HCT116 (cell line): ENCODE data around the gene GRM4. TPM values are rescaled to one million over a fixed set of nuclear protein-coding genes. Genes with fewer than 3 reads are reported as not detected.

Source experiments
- ATAC-seq: fragments of 200-7000 bp; cut with Tn5 transposase; 2 replicates; pipeline ENCODE4 v1.9.1; 2020; ENCODE audit warnings: mild to moderate bottlenecking, moderate library complexity
- BruUV-seq: library from RNA; stranded (reverse); fragments of 400-500 nt; replicated peaks from 2 replicates; lab custom pipeline; 2021; lab: Mats Ljungman, UMichigan
- CTCF ChIA-PET: fragments of 300-600 bp; sonication (Branson Sonifier 250); formaldehyde crosslinking; loops from one replicate; lab custom pipeline; 2021; ENCODE audit warnings: antibody characterized with exemption; lab: Charles Lee
- POLR2A ChIA-PET: fragments of 300-600, 350-600 bp; sonication (Branson Sonifier 250); formaldehyde crosslinking; loops from one replicate; lab custom pipeline; 2021; ENCODE audit warnings: antibody characterized with exemption; lab: Charles Lee
- RAD21 ChIA-PET, 2 experiments: fragments of 300-600 bp; sonication (Branson Sonifier 250); formaldehyde crosslinking; loops; one replicate each; lab custom pipeline; 2023; ENCODE audit warnings: low total read pairs in 2 of 2; ENCODE audit not compliant: uncharacterized antibody in 2 of 2, unreplicated experiment in 2 of 2, low non-redundant PET in 1 of 2; lab: Charles Lee
- DNase-seq: peaks from one replicate; pipeline ENCODE4 v3.0.0-alpha.2; 2010; ENCODE audit warnings: low read depth, low spot score
- H2AFZ ChIP-seq: fragments of 200-600 bp; shearing (Covaris generic), sonication (generic); 2 replicates; pipeline ENCODE4 v1.6.1; 2017; ENCODE audit warnings: low read depth, mixed run types, mixed read lengths, antibody characterized with exemption, low read length; ENCODE audit not compliant: poor library complexity, severe bottlenecking
- H3K27ac ChIP-seq: 2 replicates; pipeline ENCODE4 v1.5.1; 2012; ENCODE audit warnings: low read depth, low read length
- H3K27me3 ChIP-seq: fragments of 200-600 bp; sonication (generic); 2 replicates; pipeline ENCODE4 v1.6.1; 2016; ENCODE audit warnings: mixed run types, low read length, mixed read lengths; ENCODE audit not compliant: insufficient read depth
- H3K36me3 ChIP-seq, 2 experiments: fragments of 200-500 bp in 1 of 2; fragments of 200-600 bp in 1 of 2; sonication (Bioruptor generic) in 1 of 2; sonication (generic) in 1 of 2; 2 replicates each; pipeline versions ENCODE4 v1.5.1 to v1.6.1; 2014 to 2016; ENCODE audit warnings: low read length in 2 of 2, inconsistent platforms in 1 of 2, mixed read lengths in 1 of 2, mixed run types in 1 of 2; ENCODE audit not compliant: insufficient read depth in 2 of 2, control insufficient read depth in 1 of 2
- H3K4me1 ChIP-seq, 2 experiments: fragments of 200-600 bp in 1 of 2; sonication (generic) in 1 of 2; 2 replicates each; pipeline versions ENCODE4 v1.5.1 to v1.6.1; 2012 to 2017; ENCODE audit warnings: low read length in 2 of 2, inconsistent platforms in 1 of 2, mild to moderate bottlenecking in 1 of 2, mixed read lengths in 1 of 2, mixed run types in 1 of 2, moderate library complexity in 1 of 2; ENCODE audit not compliant: insufficient read depth in 2 of 2, control insufficient read depth in 1 of 2
- H3K4me2 ChIP-seq: fragments of 200-600 bp; sonication (generic); 2 replicates; pipeline ENCODE4 v1.6.1; 2017; ENCODE audit warnings: mixed run types, low read length, mixed read lengths
- H3K4me3 ChIP-seq, 2 experiments: fragments of 200-600 bp in 1 of 2; sonication (generic) in 1 of 2; replicated peaks in 1 of 2; 2 replicates each; pipeline ENCODE4 v1.5.1; 2011 to 2016; ENCODE audit warnings: low read length in 2 of 2, control low read depth in 1 of 2, low read depth in 1 of 2, mild to moderate bottlenecking in 1 of 2, mixed read lengths in 1 of 2, mixed run types in 1 of 2
- H3K79me2 ChIP-seq: fragments of 200-600 bp; sonication (generic); 2 replicates; pipeline ENCODE4 v1.6.1; 2017; ENCODE audit warnings: mild to moderate bottlenecking, mixed run types, low read length, moderate library complexity, mixed read lengths; ENCODE audit not compliant: insufficient read depth
- H3K9ac ChIP-seq: fragments of 200-600 bp; sonication (generic); 2 replicates; pipeline ENCODE4 v1.6.1; 2016; ENCODE audit warnings: low read length, mixed read lengths
- H3K9me2 ChIP-seq: fragments of 200-600 bp; sonication (generic), shearing (Covaris generic); 2 replicates; pipeline ENCODE4 v1.6.1; 2017; ENCODE audit warnings: mixed run types, mild to moderate bottlenecking, moderate library complexity; ENCODE audit not compliant: insufficient read depth
- H3K9me3 ChIP-seq, 2 experiments: fragments of 200-500 bp in 1 of 2; fragments of 200-600 bp in 1 of 2; sonication (Bioruptor generic) in 1 of 2; sonication (generic) in 1 of 2; 2 replicates each; pipeline ENCODE4 v1.6.1; 2014 to 2017; ENCODE audit warnings: low read length in 2 of 2, mixed read lengths in 2 of 2, inconsistent platforms in 1 of 2, low read depth in 1 of 2, mild to moderate bottlenecking in 1 of 2, mixed run types in 1 of 2, moderate library complexity in 1 of 2; ENCODE audit not compliant: control insufficient read depth in 1 of 2, insufficient read depth in 1 of 2
- H4K20me1 ChIP-seq: fragments of 200-600 bp; sonication (generic), shearing (Covaris generic); 2 replicates; pipeline ENCODE4 v1.6.1; 2017; ENCODE audit warnings: mixed run types, mild to moderate bottlenecking, moderate library complexity; ENCODE audit not compliant: insufficient read depth
- ATF3 ChIP-seq: IDR thresholded peaks from 2 replicates; pipeline ENCODE4 v1.6.1; 2012
- CBX3 ChIP-seq: IDR thresholded peaks from 2 replicates; pipeline ENCODE4 v1.6.1; 2012; ENCODE audit warnings: low read depth
- CEBPB ChIP-seq: IDR thresholded peaks from 2 replicates; pipeline ENCODE4 v1.6.1; 2012; ENCODE audit warnings: low read depth
- CTCF ChIP-seq, 3 experiments: fragments of 200-600 bp in 1 of 3; sonication (generic) in 1 of 3; IDR thresholded peaks in 2 of 3; conservative IDR thresholded peaks in 1 of 3; 2 replicates each; pipeline ENCODE4 v1.5.1; 2012 to 2017; ENCODE audit warnings: low read depth in 2 of 3, low read length in 2 of 3, antibody characterized with exemption in 1 of 3, borderline replicate concordance in 1 of 3, control low read depth in 1 of 3, mild to moderate bottlenecking in 1 of 3, mixed read lengths in 1 of 3, mixed run types in 1 of 3, moderate library complexity in 1 of 3; ENCODE audit not compliant: insufficient read depth in 1 of 3
- ELF1 ChIP-seq: IDR thresholded peaks from 2 replicates; pipeline ENCODE4 v1.6.1; 2012; ENCODE audit warnings: low read depth, borderline replicate concordance
- EZH2 ChIP-seq: fragments of 200-600 bp; sonication (generic); IDR thresholded peaks from 2 replicates; pipeline ENCODE4 v1.6.1; 2017; ENCODE audit warnings: antibody characterized with exemption, mixed run types
- EZH2phosphoT487 ChIP-seq: fragments of 200-600 bp; IDR thresholded peaks from 2 replicates; pipeline ENCODE4 v1.6.1; 2018; ENCODE audit warnings: antibody characterized with exemption, borderline replicate concordance
- FOSL1 ChIP-seq: IDR thresholded peaks from 2 replicates; pipeline ENCODE4 v1.6.1; 2012; ENCODE audit warnings: low read depth
- JUND ChIP-seq: IDR thresholded peaks from 2 replicates; pipeline ENCODE4 v1.6.1; 2012
- MAX ChIP-seq: IDR thresholded peaks from 2 replicates; pipeline ENCODE4 v1.6.1; 2012
- POLR2A ChIP-seq: IDR thresholded peaks from 2 replicates; pipeline ENCODE4 v1.7.0; 2011; ENCODE audit warnings: borderline replicate concordance; ENCODE audit not compliant: insufficient read depth, insufficient read length; ENCODE audit errors: extremely low read depth
- POLR2AphosphoS5 ChIP-seq: IDR thresholded peaks from 2 replicates; pipeline ENCODE4 v1.6.1; 2011; ENCODE audit warnings: mild to moderate bottlenecking, low read depth, low read length, moderate library complexity
- RAD21 ChIP-seq: IDR thresholded peaks from 2 replicates; pipeline ENCODE4 v1.6.1; 2012; ENCODE audit warnings: low read depth, mild to moderate bottlenecking
- SIN3A ChIP-seq: IDR thresholded peaks from 2 replicates; pipeline ENCODE4 v1.6.1; 2012; ENCODE audit warnings: low read depth
- SP1 ChIP-seq: IDR thresholded peaks from 2 replicates; pipeline ENCODE4 v1.6.1; 2012; ENCODE audit warnings: low read depth
- SRF ChIP-seq: IDR thresholded peaks from 2 replicates; pipeline ENCODE4 v1.6.1; 2012; ENCODE audit warnings: low read depth
- TCF7L2 ChIP-seq: IDR thresholded peaks from 2 replicates; pipeline ENCODE4 v1.7.0; 2011; ENCODE audit warnings: borderline replicate concordance, inconsistent platforms; ENCODE audit not compliant: insufficient read depth, insufficient read length; ENCODE audit errors: extremely low read depth
- YY1 ChIP-seq: IDR thresholded peaks from 2 replicates; pipeline ENCODE4 v1.6.1; 2011; ENCODE audit warnings: low read length, low read depth, moderate library complexity, mild to moderate bottlenecking; ENCODE audit not compliant: insufficient replicate concordance; ENCODE audit errors: extremely low read depth
- ZFX ChIP-seq: fragments of 450-650 bp; IDR thresholded peaks from 2 replicates; pipeline ENCODE4 v1.6.1; 2017
- intact Hi-C: fragments of 100-400 bp; cut with micrococcal nuclease; formaldehyde crosslinking; loops from 2 replicates; pipeline ENCODE4 v1.10.0; 2022
- total RNA-seq: library from RNA; stranded (reverse); gene quantifications from one replicate; pipeline ENCODE4 v1.2.1, GENCODE V29; 2021; ENCODE audit not compliant: unreplicated experiment

Gene GRM4
- total RNA-seq, 1 experiment from 2014 or later = 2.6 TPM

GRCh38 chr6:34057790-34058189 is 88.1 kb downstream of the GRM4 start:
- POLR2A ChIA-PET = no interaction called here
- CTCF ChIA-PET = no interaction called here
- Histone ChIP-seq H3K4me1 (peaks cover 8 to 21% of the 10 kb centered on the region in 2 experiments; a peak in 3 of 4 replicates), H3K27me3 (no peaks in the 10 kb centered on the region), H3K27ac (no peak overlapping the region), H3K9me3 (no peaks in the 10 kb centered on the region), H3K4me3 (no peak overlapping the region), H3K79me2 (no peaks in the 10 kb centered on the region), H2AFZ (no peak overlapping the region), H3K36me3 (no peaks in the 10 kb centered on the region), H3K4me2 (no peak overlapping the region), H4K20me1 (no peaks in the 10 kb centered on the region), H3K9me2 (no peaks in the 10 kb centered on the region), H3K9ac (no peak overlapping the region)
- no peak for TF ChIP-seq JUND
- TF ChIP-seq POLR2A = no peak
- no peak for TF ChIP-seq RAD21
- no peak for TF ChIP-seq SP1
- TF ChIP-seq ZFX = no peak
- TF ChIP-seq TCF7L2 = no peak
- no peak for TF ChIP-seq SIN3A
- TF ChIP-seq CBX3 = no peak
- no peak for TF ChIP-seq EZH2
- TF ChIP-seq SRF = no peak
- TF ChIP-seq YY1 = no peak
- TF ChIP-seq MAX = no peak
- TF ChIP-seq CEBPB = no peak
- no peak for TF ChIP-seq ELF1
- no peak for TF ChIP-seq EZH2phosphoT487
- RAD21 ChIA-PET = no interaction called here
- DNase-seq (no peak), ATAC-seq (no peak)
- BruUV-seq = no TSS peak
- intact Hi-C loops = no loop called here

- Histone ChIP-seq H3K27ac (no peak overlapping the region), H2AFZ (no peak overlapping the region), H3K36me3 (no peaks in the 10 kb centered on the region), H3K9ac (no peak overlapping the region), H3K27me3 (no peaks in the 10 kb centered on the region), H4K20me1 (no peaks in the 10 kb centered on the region), H3K4me1 (peaks cover 8 to 21% of the 10 kb centered on the region in 2 experiments; a peak in 3 of 4 replicates), H3K4me3 (no peak overlapping the region), H3K4me2 (no peak overlapping the region), H3K9me2 (no peaks in the 10 kb centered on the region), H3K79me2 (no peaks in the 10 kb centered on the region), H3K9me3 (no peaks in the 10 kb centered on the region)
- ATAC-seq (no peak), DNase-seq (no peak)
- POLR2A ChIA-PET = no interaction called here
- CTCF ChIA-PET = no interaction called here
- RAD21 ChIA-PET = no interaction called here
- intact Hi-C loops = no loop called here
- BruUV-seq = no TSS peak
- no peak for TF ChIP-seq POLR2A
- TF ChIP-seq POLR2AphosphoS5 = no peak
- no peak for TF ChIP-seq ELF1
- no peak for TF ChIP-seq EZH2phosphoT487
- TF ChIP-seq TCF7L2 = no peak
- TF ChIP-seq CTCF (IDR thresholded peaks at IDR 0.05 in 2 of 3, conservative IDR thresholded peaks at IDR 0.05 in 1 of 3; ENCODE audit: borderline replicate concordance in 1 of 3, insufficient read depth in 1 of 3, low read depth in 2 of 3, low read length in 2 of 3) = no peak
- no peak for TF ChIP-seq ATF3
- TF ChIP-seq ZFX = no peak
- no peak for TF ChIP-seq SIN3A
- TF ChIP-seq SP1 = no peak
- no peak for TF ChIP-seq FOSL1
- TF ChIP-seq CBX3 = no peak
Measured at GRCh38 chr6:34057191-34057590, 88.7 kb downstream of the GRM4 start.
